ENCODE data around the gene FITM1. TPM values are rescaled to one million over a fixed set of nuclear protein-coding genes. Genes with fewer than 3 reads are reported as not detected.

FITM1 gene
- total and polyA plus RNA-seq, 2 donors (not counting 3 experiments of a cell fraction or from before 2014, with no cell fraction given) = 0.54 TPM; not detected in 1

DNA sequence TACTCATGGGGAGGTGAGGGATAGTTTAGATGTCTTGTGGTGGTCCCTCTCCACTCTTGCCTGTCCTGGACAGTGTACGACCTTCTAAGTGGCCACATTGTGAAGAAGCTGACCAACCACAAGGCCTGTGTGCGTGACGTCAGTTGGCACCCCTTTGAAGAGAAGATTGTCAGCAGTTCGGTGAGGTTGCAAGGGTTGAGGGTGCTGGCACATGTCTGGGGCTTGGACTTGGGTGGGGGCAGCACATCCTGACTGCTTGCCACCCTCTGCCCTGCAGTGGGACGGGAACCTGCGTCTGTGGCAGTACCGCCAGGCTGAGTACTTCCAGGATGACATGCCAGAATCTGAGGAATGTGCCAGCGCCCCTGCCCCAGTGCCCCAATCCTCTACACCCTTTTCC is 7.6 kb upstream of the FITM1 start:
- no peak overlapping the region for H3K4me3 ChIP-seq (replicated peaks in 1 of 3; ENCODE audit: insufficient read depth in 1 of 3, low read depth in 1 of 3, low read length in 3 of 3)
- CTCF ChIA-PET = interaction anchor here (0.6 to 1.3 kb wide), 2 partner anchors 38 to 64 kb away, joined by 3 read pairs; partner anchors contain the start of gene IRF9
- H3K9me1 ChIP-seq (replicated peaks; ENCODE audit: control insufficient read depth, extremely low read depth, insufficient read depth, low read length) = no peaks in the 10 kb centered on the region
- intact Hi-C loops (cut with micrococcal nuclease) = no loop called here
- no peak overlapping the region for H3K4me2 ChIP-seq (ENCODE audit: insufficient read depth, low read length)
- TF ChIP-seq POLR2A (IDR thresholded peaks at IDR 0.05; ENCODE audit: low read depth, low read length) (no peak), EZH2 (IDR thresholded peaks at IDR 0.05; ENCODE audit: borderline replicate concordance, low read depth, low read length, severe bottlenecking) (no peak), FOS (IDR thresholded peaks at IDR 0.05; ENCODE audit: borderline replicate concordance, insufficient read depth, low read length) (no peak), CTCF (IDR thresholded peaks at IDR 0.05; ENCODE audit: extremely low read depth in 1 of 2, insufficient read depth in 1 of 2, low read depth in 1 of 2, low read length in 2 of 2) (no peak), POLR2AphosphoS5 (IDR thresholded peaks at IDR 0.05; ENCODE audit: insufficient read depth, low read depth, low read length) (no peak), GATA2 (IDR thresholded peaks at IDR 0.05; ENCODE audit: insufficient read depth, insufficient read length, low read depth, low read length) (no peak), MYC (IDR thresholded peaks at IDR 0.05; ENCODE audit: low read depth, low read length) (no peak), JUN (IDR thresholded peaks at IDR 0.05; ENCODE audit: borderline replicate concordance, insufficient read depth, insufficient read length, low read depth) (no peak)
- TF ChIP-seq, protein P1, sequence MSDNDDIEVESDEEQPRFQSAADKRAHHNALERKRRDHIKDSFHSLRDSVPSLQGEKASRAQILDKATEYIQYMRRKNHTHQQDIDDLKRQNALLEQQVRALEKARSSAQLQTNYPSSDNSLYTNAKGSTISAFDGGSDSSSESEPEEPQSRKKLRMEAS (IDR thresholded peaks at IDR 0.05; ENCODE audit: insufficient read depth, insufficient read length) = no peak
- dilution Hi-C loops (cut with MboI; ENCODE audit: extremely low pct_ligation_motif_present, low sequenced_read_pairs) = no loop called here
- H3K4me1 ChIP-seq (ENCODE audit: control insufficient read depth, extremely low read depth, insufficient read depth, low read length) = no peaks in the 10 kb centered on the region
- no peak for FAIRE-seq
- H3K79me2 ChIP-seq (ENCODE audit: control insufficient read depth, insufficient read depth, low read length) = no peaks in the 10 kb centered on the region
- H3K9me3 ChIP-seq (replicated peaks; ENCODE audit: control insufficient read depth, insufficient read depth, low read length) = no peaks in the 10 kb centered on the region
- DNase-seq (ENCODE audit: low read depth, low spot score) = no peak
- H3K36me3 ChIP-seq (ENCODE audit: control insufficient read depth in 2 of 2, extremely low read depth in 1 of 2, insufficient read depth in 2 of 2, low read length in 2 of 2) = peaks cover 11 to 35% of the 10 kb centered on the region in 2 experiments
- no peak overlapping the region for H3K27ac ChIP-seq (ENCODE audit: insufficient read depth, low read depth, low read length)
- H4K20me1 ChIP-seq (replicated peaks; ENCODE audit: control insufficient read depth, extremely low read depth, insufficient read depth, low read length) = no peaks in the 10 kb centered on the region
- POLR2A ChIA-PET = no interaction called here
- no TSS peak for BruUV-seq (replicated peaks)
- H2AFZ ChIP-seq (ENCODE audit: low read depth, low read length) = no peak overlapping the region
- no peak overlapping the region for H3K9ac ChIP-seq (replicated peaks; ENCODE audit: extremely low read depth, insufficient read depth, low read length)
- H3K27me3 ChIP-seq (ENCODE audit: control insufficient read depth in 2 of 2, insufficient read depth in 2 of 2, low read length in 2 of 2) = no peaks in the 10 kb centered on the region
